ENCODE data around the gene PIK3R1. TPM values are rescaled to one million over a fixed set of nuclear protein-coding genes. Genes with fewer than 3 reads are reported as not detected.

Gene PIK3R1
- total RNA-seq, 1 experiment from 2014 or later = 1.7 TPM

DNA sequence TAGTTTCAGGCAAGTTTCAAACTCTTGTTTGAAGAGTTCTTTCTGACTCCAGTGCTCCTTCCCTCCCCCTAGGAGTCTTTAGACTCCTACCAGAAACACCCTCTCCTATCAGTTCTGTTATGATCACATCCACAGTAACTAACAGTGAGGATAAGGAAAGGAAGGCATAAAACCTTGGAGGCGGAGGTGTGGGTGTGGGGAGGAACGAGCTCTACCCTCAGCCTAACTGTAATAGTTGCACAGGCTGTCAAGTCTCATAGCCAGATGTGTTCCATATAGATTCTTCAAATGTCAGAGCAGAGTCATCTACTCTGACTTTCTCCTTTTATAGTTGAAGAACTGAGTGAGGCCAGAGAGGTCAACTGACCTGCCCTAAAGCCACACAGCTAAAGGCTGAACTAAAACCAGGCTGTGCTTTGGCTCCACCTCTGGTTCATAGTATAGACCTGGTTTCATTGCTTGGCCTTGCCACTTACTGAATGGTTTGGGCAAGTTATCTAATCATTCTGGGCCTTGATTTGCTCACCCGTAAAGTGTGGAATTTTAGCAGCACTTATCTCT, 34.4 kb upstream of the PIK3R1 start:
- no peaks in the 10 kb centered on the region for H3K27me3 ChIP-seq (ENCODE audit: low read length)
- H2AFZ ChIP-seq (ENCODE audit: low read length) = no peak overlapping the region
- H3K79me2 ChIP-seq (ENCODE audit: low read length) = no peaks in the 10 kb centered on the region
- H3K36me3 ChIP-seq (ENCODE audit: low read depth, low read length) = no peaks in the 10 kb centered on the region
- H3K9me2 ChIP-seq (replicated peaks; ENCODE audit: low read length) = no peaks in the 10 kb centered on the region
- H3K9me3 ChIP-seq (ENCODE audit: low read length) = no peaks in the 10 kb centered on the region
- BruUV-seq (replicated peaks) = no TSS peak
- TF ChIP-seq EZH2 (IDR thresholded peaks at IDR 0.05; ENCODE audit: low read length, unreplicated experiment) (no peak), EZH2phosphoT487 (IDR thresholded peaks at IDR 0.05; ENCODE audit: borderline replicate concordance, low read length) (no peak), CTCF (conservative IDR thresholded peaks at IDR 0.05; ENCODE audit: low read depth, low read length) (no peak)
- H3K4me2 ChIP-seq (ENCODE audit: low read length) = no peak overlapping the region
- CTCF ChIA-PET = no interaction called here
- intact Hi-C loops (cut with micrococcal nuclease) = no loop called here
- no peaks in the 10 kb centered on the region for H3K4me1 ChIP-seq (ENCODE audit: insufficient read depth, low read length)
- no peak overlapping the region for H3K27ac ChIP-seq (ENCODE audit: low read length)
- H3F3A ChIP-seq (ENCODE audit: low read length, unreplicated experiment) = no peaks in the 10 kb centered on the region
- no peak for DNase-seq
- no peak overlapping the region for H3K4me3 ChIP-seq (ENCODE audit: low read length)
- POLR2A ChIA-PET (ENCODE audit: unreplicated experiment) = no interaction called here
- H3K9ac ChIP-seq (ENCODE audit: low read length) = no peak overlapping the region
- no peak for ATAC-seq
- no peaks in the 10 kb centered on the region for H4K20me1 ChIP-seq (ENCODE audit: low read length)

- H3K9ac ChIP-seq (ENCODE audit: low read length) = no peak overlapping the region
- no peak overlapping the region for H2AFZ ChIP-seq (ENCODE audit: low read length)
- H3K9me3 ChIP-seq (ENCODE audit: low read length) = no peaks in the 10 kb centered on the region
- H3K27me3 ChIP-seq (ENCODE audit: low read length) = no peaks in the 10 kb centered on the region
- no TSS peak for BruUV-seq (replicated peaks)
- H3K27ac ChIP-seq (ENCODE audit: low read length) = no peak overlapping the region
- no peaks in the 10 kb centered on the region for H3K79me2 ChIP-seq (ENCODE audit: low read length)
- no peak overlapping the region for H3K4me2 ChIP-seq (ENCODE audit: low read length)
- H3K4me1 ChIP-seq (ENCODE audit: insufficient read depth, low read length) = no peaks in the 10 kb centered on the region
- intact Hi-C loops (cut with micrococcal nuclease) = no loop called here
- DNase-seq (no peak), ATAC-seq (no peak)
- H3K4me3 ChIP-seq (ENCODE audit: low read length) = no peak overlapping the region
- H4K20me1 ChIP-seq (ENCODE audit: low read length) = no peaks in the 10 kb centered on the region
- H3K36me3 ChIP-seq (ENCODE audit: low read depth, low read length) = no peaks in the 10 kb centered on the region
- H3F3A ChIP-seq (ENCODE audit: low read length, unreplicated experiment) = no peaks in the 10 kb centered on the region
- no peaks in the 10 kb centered on the region for H3K9me2 ChIP-seq (replicated peaks; ENCODE audit: low read length)
- ChIA-PET POLR2A (ENCODE audit: unreplicated experiment) (no interaction called here), CTCF (no interaction called here)
- TF ChIP-seq CTCF (conservative IDR thresholded peaks at IDR 0.05; ENCODE audit: low read depth, low read length) = no peak
- no peak for TF ChIP-seq EZH2phosphoT487 (IDR thresholded peaks at IDR 0.05; ENCODE audit: borderline replicate concordance, low read length)
- TF ChIP-seq EZH2 (IDR thresholded peaks at IDR 0.05; ENCODE audit: low read length, unreplicated experiment) = no peak
Measured at GRCh38 chr5:68182094-68182493, 33.5 kb upstream of the PIK3R1 start.

DNA sequence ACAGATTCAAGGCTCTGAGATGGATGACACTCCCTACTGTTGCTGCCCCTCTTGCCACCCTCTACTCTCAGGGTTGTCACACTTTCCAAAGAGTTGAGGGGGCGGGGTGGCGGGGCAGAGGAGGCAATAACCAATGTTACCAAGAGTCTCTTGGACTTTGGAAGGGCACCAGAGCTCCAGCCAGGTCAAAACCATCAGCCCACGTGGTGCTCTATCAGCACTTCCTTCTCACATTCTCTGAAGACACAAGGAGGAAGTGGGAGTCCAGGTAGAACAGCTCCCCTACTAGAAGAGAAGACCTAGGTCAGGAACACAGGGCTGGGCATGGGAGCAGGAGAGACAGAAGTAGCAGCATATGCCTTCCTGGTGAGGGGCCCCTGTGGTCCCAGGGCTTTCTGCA, 33.0 kb upstream of the PIK3R1 start:
- BruUV-seq (replicated peaks) = no TSS peak

More for the DNA sequence above, 33.0 kb upstream of the PIK3R1 start:
- Histone ChIP-seq H3K4me2 (ENCODE audit: low read length) (no peak overlapping the region), H3K4me3 (ENCODE audit: low read length) (no peak overlapping the region), H2AFZ (ENCODE audit: low read length) (no peak overlapping the region), H3K27me3 (ENCODE audit: low read length) (no peaks in the 10 kb centered on the region), H3K9me2 (replicated peaks; ENCODE audit: low read length) (no peaks in the 10 kb centered on the region), H3K9ac (ENCODE audit: low read length) (no peak overlapping the region), H4K20me1 (ENCODE audit: low read length) (no peaks in the 10 kb centered on the region), H3K36me3 (ENCODE audit: low read depth, low read length) (no peaks in the 10 kb centered on the region), H3K79me2 (ENCODE audit: low read length) (no peaks in the 10 kb centered on the region), H3K27ac (ENCODE audit: low read length) (no peak overlapping the region), H3K4me1 (ENCODE audit: insufficient read depth, low read length) (no peaks in the 10 kb centered on the region), H3F3A (ENCODE audit: low read length, unreplicated experiment) (no peaks in the 10 kb centered on the region), H3K9me3 (ENCODE audit: low read length) (no peaks in the 10 kb centered on the region)
- DNase-seq (no peak), ATAC-seq (no peak)
- CTCF ChIA-PET = no interaction called here
- intact Hi-C loops (cut with micrococcal nuclease) = no loop called here
- POLR2A ChIA-PET (ENCODE audit: unreplicated experiment) = no interaction called here
- TF ChIP-seq EZH2phosphoT487 (IDR thresholded peaks at IDR 0.05; ENCODE audit: borderline replicate concordance, low read length) = no peak
- no peak for TF ChIP-seq EZH2 (IDR thresholded peaks at IDR 0.05; ENCODE audit: low read length, unreplicated experiment)
- TF ChIP-seq CTCF (conservative IDR thresholded peaks at IDR 0.05; ENCODE audit: low read depth, low read length) = no peak

Data from PC-3 (cell line).